GM19463 (cell line): ENCODE data around the gene DCP2.

Experiments
- ATAC-seq: cut with Tn5 transposase; IDR thresholded peaks from one replicate; pipeline ENCODE4 v1.9.1; 2021; ENCODE audit warnings: mild to moderate bottlenecking, moderate library complexity; ENCODE audit not compliant: unreplicated experiment

DCP2 gene

DNA sequence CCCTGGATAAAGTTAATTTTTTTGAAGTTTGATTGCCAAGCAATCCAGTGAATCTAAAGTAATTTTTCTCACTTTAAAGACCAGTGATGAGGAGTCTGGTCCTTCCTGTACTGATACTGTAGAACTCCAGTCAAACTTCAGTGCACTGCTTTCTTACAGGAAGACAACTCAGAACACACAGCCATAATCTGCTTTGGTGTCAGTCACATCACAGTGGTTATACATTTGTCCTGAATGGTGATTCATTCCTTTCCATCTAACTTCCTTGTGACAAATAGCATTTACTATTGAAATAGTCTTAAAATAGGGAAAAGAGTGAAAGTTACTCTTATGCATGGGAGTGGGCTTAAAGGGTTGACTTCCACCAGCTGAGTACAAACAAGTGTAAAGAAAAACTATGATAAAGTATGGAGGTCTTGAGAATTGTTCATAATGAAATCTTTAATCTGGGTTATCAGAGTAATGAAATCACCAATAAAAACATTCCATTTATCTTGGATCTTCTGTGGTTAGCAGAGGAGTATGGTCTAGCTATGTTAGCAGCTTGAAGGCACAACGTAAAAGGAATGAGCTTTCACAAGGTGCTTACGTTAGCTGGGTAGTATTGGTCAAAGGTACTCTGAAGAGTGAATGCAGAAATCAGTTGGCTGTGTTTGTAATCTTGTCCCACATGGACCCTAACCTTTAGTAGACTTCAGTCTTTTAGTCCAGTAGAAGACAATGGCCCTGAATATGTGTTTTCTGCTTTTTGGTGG, 41.5 kb downstream of the DCP2 start:
- no peak for ATAC-seq

DNA sequence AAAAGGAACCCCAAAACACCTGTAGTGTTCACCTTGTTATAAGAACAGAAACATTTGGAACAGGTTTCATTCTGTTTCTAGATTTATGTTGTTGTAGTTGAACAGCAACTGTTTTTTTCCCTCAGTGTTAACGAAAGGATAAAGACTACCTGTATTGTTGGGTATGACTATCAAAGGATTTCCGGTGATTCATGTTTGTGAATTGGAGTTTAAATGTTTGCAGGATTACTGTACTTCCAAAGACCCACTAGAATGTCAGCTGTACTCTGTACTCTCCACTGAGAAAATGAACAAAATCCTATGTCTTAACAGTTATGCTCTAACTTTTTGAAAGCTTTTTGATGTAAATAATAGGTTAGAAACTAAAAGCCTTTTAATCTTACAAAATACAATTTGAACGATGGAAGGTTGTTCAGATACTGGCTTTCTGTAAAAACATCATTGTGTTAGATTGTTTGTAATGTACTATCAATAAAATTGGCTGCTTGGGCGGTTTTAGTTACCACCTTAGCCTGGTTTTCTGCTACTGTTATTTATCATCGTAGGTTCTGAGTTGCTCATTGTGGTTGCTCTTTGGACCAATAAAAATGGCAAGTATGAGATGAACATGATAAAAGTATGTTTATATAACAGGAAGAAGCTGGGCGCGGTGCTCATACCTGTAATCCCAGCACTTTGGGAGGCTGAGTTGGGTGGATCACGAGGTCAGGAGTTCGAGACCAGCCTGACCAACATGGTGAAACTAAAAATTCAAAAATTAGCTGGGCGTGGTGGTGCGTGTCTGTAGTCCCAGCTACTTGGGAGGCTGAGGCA, 44.1 kb downstream of the DCP2 start:
- no peak for ATAC-seq

DNA sequence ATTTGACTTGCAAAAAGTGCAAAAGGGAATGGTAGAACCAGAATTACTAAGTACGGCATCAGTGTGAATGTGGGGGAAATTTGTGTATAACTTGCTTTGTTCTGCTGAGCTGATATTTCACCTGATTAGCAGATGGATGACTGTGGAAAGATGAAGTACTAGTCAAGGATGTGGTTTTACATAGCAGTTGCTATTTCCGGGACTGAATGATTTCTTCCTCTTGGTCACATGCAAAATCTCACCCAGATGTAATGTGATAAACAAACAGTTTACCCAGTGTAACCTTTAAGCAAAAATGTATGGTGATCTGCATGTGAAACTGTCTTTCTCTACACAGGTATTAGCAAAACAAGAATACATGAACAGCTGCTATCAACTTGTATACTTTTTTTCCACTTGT, 46.1 kb downstream of the DCP2 start:
- peak; percentile 86 for ATAC-seq

DNA sequence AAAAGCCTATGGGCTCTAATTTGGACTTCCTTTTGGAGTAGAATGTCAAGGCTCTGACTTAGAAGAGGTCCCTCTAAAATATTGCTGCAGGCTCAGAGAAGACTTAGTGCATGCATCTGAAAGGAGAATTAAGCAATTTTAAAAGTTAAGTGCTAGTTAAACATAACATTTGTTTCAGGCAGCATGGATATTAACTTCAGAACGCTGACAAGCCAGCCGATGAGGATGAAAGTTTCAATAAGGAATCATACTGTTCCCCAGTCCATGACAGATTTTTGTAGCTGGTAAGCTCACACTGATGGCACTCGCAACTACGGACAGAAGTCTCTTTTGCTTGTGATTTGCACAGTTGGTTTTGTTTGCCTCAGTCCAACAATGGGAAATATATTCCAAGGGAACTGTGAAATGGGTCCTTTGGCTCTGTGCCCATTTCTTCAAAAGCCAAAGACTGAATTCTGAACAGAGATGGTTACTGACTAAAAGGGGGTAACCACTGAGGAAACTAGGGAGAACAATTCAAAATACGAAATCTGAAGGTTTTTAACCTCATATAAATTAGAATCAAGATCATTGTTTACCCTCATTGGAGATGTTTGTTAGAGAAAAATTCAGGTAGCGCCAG, 47.6 kb downstream of the DCP2 start:
- no peak for ATAC-seq

DNA sequence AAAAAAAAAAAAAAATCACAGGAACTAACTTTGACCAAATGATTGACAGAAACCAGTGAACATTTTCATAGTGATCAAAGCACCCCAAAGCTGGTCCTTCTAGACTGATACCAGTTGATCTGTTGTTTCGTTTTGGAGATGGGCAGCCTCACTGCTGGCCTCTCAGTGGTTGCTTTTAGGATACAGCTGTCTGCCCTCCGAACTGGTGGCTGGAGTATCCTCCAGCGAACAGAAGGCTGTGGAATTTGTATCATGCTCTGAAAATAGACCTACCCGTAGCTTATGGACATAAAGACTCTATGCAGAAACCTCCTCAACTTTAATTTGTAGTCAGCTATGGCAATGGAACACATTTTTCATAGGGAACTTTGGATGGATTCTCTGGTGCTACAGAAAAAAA, 49.0 kb downstream of the DCP2 start:
- no peak for ATAC-seq

DNA sequence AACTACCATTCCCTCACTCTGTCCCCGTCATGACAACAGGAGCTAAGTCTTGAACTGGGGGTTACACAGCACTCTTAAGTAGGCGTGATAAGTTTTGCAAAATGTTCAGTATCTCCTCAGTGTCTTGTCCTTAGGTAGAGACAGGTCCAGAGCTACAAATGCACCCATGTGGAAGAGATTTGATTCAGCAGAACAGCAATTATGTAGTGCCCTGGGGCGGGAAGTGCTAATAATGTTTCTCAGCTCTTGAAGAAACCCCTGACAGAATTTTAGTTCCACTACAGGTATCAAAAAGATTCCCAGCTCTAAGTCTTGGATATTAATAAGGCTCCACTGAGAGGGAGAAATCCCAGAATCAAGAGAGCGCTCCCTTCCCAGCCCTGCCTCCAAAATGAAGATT, 49.6 kb downstream of the DCP2 start:
- no peak for ATAC-seq

DNA sequence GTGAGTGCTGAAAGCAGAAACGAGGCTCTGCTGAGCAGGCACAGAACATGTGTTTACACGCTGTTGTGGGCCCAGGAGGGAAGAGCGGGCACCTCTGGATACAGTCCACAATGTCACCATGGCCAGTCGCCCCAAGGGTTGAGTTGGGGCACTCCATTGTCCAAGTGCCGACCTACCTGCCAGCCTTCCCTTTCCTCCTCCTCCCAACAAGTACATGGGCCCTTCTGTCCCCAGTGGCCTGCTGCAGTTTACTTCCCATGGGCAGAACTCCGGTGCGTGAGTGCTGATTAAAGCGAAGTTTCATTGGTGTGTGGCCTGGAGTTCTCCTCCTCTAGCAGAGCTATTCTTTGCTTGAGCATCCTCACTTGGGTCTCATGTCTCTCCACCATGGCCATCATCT, 50.4 kb downstream of the DCP2 start:
- ATAC-seq, result no peak

DNA sequence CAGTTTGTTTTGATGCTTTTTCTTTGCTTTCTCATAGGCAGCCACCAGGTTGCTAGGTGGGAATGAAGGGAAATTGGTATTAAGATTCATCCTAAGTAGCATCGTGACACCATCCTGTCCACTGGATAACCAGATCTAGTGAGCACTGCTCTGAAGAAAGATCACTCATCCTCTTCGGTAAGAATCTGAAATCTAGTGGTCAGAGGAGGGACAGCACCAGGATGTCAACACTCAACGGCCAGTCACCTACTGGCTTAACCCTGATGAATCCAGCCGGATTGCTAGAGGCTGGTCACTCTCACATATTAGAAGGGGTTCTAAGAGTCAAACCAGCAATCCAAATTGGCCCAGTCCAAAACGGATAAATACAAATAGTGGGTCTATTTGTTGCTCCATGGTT, 50.8 kb downstream of the DCP2 start:
- ATAC-seq, result no peak

DNA sequence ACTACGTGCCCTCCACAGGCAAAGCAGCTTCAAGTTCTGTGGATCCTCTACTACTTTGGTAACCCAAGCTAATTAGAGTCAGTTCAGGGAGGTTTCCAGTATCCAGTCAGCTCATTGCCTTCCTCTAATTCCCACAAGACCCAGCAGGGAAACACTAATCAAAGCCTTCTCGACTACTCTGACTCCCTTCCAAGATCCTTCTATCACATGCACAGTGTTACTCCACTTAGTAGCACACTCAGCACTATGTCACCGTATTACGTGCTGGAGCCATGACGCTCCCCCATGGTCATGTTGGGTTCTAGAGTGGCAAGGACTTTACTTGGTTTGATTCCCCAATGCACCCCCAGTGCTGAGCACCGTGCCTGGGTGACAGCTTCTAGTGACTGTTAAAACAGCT, 53.0 kb downstream of the DCP2 start:
- ATAC-seq, result no peak

DNA sequence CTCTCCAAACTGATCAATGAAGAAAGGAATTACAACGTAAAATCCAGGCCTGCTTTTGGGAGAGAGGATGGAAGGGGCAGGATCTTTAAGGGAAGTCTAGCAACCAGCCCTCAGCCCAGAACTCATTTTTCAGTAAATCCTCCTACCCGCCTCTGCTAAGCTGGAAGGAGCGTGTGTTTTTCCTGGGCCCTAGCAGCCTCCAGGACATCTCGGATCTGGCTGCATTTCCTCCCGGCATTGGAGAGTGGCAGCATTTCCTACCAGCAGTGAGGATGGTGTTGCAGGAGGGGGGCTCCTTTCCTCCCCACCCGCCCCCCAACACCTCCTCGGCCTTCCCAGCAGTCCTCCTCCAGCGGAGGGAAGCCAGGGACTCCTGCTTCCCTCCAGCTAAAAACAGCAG, 54.5 kb downstream of the DCP2 start:
- ATAC-seq, result no peak

DNA sequence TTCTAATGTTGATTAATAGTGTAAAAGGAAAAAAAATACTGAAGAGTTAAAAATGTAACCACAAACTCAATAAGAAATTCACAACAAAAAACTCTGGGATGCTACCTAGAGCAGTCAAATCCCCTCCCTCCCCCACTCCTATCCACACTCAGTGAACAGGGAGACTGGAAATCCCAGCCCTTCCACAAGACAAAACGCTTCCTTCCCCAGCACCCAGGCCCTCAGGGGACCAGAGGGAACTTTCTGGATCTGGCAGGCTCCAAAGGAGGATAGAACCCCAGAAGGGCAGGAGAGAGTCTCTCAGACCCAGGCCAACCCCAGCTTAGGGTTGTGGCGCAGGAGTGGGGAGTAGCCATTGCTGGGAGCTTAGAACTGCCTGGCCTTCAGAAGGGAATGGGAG, 55.0 kb downstream of the DCP2 start:
- no peak for ATAC-seq

DNA sequence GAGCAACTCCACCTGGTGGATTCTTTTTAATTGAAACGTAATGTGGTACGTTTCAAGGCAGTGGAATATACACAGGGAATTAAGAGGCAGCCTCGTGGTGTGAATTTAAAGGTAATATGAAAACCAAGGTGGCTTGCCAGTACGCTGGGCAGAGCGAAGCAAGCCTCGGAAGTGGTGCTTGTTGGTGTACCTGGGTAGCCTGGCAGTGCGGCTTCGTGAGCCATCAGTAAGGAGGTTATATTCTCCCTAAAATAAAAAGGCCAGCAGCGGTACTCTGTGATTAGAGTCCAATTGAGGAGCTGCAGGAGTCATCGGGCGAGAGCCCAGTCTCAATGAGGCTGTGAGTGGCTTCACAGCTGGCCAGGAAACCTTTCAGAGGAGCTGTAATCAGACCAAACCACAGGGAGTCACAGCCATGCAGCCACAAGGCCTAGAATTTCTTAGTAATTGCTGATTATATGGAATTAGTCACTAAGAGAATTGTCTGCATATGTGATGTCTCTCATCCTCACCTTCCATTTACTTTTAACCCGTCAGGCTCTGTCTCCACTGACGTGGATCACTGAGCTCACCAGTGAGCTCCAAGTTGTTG, 57.7 kb downstream of the DCP2 start:
- ATAC-seq, result no peak

DNA sequence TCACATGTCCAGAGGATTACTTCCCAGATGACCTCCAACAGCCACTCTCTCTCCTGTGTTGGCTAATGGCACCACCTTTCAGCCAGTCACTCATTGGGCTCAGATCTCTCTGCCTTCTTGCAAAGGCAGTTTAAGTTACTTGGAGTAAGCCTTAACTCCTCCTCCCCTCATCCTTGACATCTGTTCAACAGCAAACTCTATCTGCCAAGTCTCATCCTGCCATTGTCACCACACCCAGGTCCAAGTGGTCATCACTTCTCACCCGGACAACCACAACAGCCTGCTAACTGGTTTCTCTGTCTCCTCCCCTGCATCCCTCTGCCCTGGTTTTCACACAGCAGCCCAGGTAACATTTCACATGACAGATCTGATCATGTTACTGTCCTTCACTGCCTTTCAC, 58.5 kb downstream of the DCP2 start:
- no peak for ATAC-seq

DNA sequence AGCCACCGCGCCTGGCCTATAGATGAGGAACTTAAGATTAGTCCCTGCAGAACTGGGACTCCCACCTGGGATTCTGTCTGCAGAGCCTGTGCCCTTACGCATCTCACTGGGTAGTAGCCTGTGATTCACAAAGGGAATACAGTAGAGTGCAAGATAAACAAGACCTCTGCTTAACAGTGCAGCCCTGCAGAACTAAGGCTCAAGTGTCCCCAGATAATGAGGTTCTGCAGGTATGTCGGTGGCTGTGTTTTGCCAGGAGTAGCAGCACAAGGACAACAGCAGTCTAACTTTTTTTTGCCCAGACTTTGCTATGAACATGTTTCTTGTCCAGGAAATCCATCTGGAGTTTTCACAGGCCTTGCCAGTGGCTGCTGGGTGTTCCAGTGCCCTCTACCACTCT, 59.7 kb downstream of the DCP2 start:
- no peak for ATAC-seq

DNA sequence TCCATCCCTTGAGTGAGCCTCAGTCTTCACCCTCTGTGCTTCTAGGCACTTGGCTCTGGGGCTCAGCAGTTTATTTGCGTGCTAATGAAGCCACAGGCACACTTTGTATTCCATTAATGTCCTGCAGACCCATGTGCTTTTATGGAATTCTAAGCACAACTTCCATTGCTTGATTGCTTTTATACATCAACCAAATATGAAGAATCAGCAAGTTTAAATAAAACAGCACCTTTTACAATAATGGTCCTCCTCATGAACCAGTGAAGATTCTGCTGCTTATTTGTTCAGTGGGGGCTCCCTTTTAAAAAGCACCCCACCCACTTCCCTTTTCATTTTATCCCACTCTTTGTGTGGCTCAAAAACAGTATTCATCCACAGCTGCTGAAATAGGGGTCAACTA, 60.2 kb downstream of the DCP2 start:
- ATAC-seq, result no peak

DNA sequence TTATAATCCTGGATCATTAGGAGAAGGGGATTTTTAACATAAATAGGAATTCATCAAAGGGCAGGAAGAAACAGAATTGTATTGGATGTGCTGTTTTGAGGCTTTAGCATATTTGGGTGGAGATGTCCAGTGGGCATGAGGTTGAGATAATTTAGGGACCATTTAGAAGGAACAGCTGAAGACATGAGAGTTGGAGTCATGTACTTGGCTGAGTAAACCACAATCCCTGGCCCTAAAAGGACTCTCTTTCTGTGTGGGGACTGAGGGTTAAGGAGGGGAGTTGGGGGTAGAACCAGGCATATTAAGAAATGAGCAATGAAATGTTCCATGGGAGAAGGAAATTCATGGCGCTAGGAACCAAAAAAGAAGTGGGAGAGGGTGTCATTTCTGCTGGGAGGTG, 61.5 kb downstream of the DCP2 start:
- ATAC-seq, result no peak

DNA sequence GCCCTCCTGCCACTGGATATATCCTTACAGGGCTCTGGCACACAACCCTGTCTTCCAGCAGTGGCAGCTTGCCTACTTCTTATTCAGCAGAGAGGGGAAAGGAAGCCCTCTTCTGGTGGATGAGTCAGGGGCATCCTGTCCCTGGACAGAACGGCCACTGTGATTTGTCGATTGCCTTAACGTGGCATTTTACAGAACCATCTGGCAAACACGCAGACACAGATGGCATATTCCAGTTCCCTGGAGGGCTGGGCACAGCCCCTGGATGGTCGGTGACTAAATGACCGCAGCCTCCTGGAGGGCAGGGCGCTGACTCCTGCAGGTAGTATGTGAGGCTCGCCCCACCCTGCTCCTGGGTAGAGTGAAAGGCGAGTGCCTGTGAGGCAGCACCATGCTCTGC, 62.1 kb downstream of the DCP2 start:
- ATAC-seq, result no peak

DNA sequence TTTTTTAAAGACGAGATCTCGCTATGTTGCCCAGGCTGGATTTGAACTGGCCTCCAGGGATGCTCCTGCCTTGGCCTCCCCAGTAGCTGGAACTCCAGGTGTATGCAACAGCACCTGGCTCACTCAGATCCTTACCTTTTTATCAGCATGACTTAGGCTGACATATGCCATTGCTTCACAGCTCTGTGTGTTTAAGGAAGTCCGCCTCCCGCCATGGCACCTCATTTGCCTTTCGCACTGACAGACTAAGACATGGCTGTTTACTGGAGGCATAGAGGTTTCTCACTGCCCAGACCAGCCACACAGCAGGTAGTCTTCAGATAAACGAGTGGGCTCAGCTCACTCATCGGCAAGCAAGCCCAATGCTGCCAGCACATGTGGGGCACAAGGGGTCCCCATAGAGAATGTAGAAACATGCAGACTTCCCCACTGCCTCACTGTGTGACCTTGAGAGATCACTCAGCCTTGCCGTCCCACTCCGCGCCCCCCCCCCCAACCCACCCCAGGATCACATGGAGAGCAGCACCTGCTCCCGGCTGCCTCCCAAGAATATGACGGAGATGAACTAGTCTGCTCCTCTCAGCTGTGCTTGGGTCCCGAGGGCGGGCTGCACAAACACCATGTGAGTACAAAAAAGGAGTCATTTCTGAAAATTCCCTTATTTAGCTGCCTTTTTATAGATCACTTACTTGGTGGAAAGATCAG, 62.8 kb downstream of the DCP2 start:
- no peak for ATAC-seq

DNA sequence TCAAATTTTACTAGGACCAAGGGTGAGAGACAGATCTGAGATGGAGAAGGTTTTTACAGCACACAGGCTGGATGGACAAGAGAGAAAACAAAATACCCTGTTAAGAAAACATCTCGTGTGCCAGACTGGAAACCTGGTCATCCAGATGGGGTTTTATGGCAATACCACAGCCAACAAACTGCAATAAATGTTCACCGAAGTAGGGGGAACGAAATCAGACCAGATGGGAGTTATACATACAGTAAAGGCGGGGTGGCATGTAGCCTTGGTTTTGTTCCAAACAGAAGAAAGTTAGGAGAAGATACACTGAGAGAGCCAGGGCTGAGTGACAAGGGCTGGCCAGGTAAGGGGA, 63.3 kb downstream of the DCP2 start:
- no peak for ATAC-seq

DNA sequence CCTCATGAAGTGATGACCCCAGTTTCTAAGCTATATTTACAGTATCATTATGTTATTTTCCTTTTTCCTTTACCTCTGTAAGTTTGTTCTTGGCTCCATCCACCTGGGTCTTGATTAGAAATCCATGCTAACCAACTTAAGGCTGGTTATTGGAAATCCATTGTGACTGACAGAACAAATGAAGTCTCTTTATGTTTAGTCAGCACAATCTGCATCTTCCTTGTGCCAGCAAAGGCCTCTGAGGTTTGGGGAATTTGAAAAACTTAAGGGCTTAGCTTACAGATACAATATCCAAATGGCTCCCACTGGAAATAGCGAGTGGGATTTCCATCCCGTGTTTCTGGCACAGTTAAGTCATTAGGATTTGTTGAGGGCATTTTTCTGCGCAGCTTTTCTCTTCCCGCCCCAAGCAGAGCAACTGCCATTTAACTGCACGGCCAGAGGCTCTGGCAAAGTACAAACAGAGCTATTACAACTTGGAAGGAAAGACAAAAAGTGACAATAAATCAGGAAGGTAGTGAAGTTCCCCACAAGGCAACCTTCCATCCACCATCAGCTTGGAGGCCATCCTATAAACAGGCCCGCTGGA, 64.2 kb downstream of the DCP2 start:
- no peak for ATAC-seq
